ENCODE results near the gene MRPS27.

DNA sequence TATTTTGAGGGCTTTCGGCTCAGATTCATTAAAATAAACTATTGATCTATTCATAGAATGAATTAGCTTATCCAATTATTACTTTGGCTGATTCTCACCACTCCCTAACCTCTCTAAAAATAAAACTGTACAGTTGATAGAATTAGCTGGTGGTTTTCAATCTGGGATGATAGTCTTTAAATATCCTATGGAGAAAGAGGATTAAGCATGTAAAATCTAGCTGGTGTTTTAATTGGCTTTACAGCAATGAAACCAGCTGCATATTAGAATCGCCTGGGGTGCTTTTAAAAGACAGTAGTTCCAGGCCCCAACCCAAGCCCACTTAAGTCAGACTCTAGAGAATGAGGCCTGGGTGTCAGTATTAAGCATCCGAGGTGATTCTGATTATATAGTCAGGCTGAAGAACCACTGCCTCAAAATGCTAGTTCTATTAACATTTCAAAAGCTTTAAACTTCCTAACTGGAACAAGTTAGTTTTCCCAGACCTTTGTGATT lies 117.7 kb downstream of the MRPS27 start:
- TF ChIP-seq, protein P1, sequence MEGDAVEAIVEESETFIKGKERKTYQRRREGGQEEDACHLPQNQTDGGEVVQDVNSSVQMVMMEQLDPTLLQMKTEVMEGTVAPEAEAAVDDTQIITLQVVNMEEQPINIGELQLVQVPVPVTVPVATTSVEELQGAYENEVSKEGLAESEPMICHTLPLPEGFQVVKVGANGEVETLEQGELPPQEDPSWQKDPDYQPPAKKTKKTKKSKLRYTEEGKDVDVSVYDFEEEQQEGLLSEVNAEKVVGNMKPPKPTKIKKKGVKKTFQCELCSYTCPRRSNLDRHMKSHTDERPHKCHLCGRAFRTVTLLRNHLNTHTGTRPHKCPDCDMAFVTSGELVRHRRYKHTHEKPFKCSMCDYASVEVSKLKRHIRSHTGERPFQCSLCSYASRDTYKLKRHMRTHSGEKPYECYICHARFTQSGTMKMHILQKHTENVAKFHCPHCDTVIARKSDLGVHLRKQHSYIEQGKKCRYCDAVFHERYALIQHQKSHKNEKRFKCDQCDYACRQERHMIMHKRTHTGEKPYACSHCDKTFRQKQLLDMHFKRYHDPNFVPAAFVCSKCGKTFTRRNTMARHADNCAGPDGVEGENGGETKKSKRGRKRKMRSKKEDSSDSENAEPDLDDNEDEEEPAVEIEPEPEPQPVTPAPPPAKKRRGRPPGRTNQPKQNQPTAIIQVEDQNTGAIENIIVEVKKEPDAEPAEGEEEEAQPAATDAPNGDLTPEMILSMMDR (IDR thresholded peaks at IDR 0.05): no peak
- TF ChIP-seq POLR2A (IDR thresholded peaks at IDR 0.05): no peak

Measured in Peyer's patch (tissue), 4 donors.